GM19240 (cell line): ENCODE data around the gene C5orf63.
"Not testable (repeated sequence)": the region's sequence is repeated elsewhere in the genome, so short reads cannot be mapped to it uniquely, and the experiment has no call there.

Source experiments
- DNase-seq: peaks from one replicate; pipeline ENCODE4 v3.0.0; 2011; ENCODE audit warnings: low spot score; ENCODE audit not compliant: insufficient read length

C5orf63 gene

GRCh38 chr5:127072861-127073846 is at the start of gene C5orf63:
Gene C5orf63 (minus strand): TSS chr5:127073502. CDS start chr5:127058995, 14,507 bp downstream.
- peak; percentile 63 for DNase-seq

GRCh38 chr5:127112347-127112864 is 39.1 kb upstream of the C5orf63 start:
- no peak for DNase-seq

- no peak for DNase-seq
Measured at GRCh38 chr5:127111112-127111511, 37.8 kb upstream of the C5orf63 start.

- not testable (repeated sequence) for DNase-seq
Measured at GRCh38 chr5:127108624-127109260, 35.4 kb upstream of the C5orf63 start.

- DNase-seq, result no peak
Measured at GRCh38 chr5:127101935-127102334, 28.6 kb upstream of the C5orf63 start.

GRCh38 chr5:127101533-127101932 is 28.2 kb upstream of the C5orf63 start:
- DNase-seq, result no peak

GRCh38 chr5:127098241-127098640 is 24.9 kb upstream of the C5orf63 start:
- DNase-seq, result no peak

- no peak for DNase-seq
Measured at GRCh38 chr5:127097278-127097677, 24.0 kb upstream of the C5orf63 start.

- DNase-seq, result no peak
Measured at GRCh38 chr5:127096328-127096993, 23.2 kb upstream of the C5orf63 start.

GRCh38 chr5:127094161-127094814 is 21.0 kb upstream of the C5orf63 start:
- DNase-seq, result no peak

GRCh38 chr5:127092690-127093089 is 19.4 kb upstream of the C5orf63 start:
- no peak for DNase-seq

GRCh38 chr5:127089191-127089590 is 15.9 kb upstream of the C5orf63 start:
- DNase-seq, result no peak

GRCh38 chr5:127088251-127088650 is 14.9 kb upstream of the C5orf63 start:
- DNase-seq, result no peak

- DNase-seq, result no peak
Measured at GRCh38 chr5:127086589-127086988, 13.3 kb upstream of the C5orf63 start.

- DNase-seq, result no peak
Measured at GRCh38 chr5:127085796-127086195, 12.5 kb upstream of the C5orf63 start.

GRCh38 chr5:127085371-127085770 is 12.1 kb upstream of the C5orf63 start:
- DNase-seq, result no peak

- DNase-seq, result no peak
Measured at GRCh38 chr5:127084656-127085055, 11.4 kb upstream of the C5orf63 start.

GRCh38 chr5:127083711-127084110 is 10.4 kb upstream of the C5orf63 start:
- no peak for DNase-seq

GRCh38 chr5:127079994-127080491 is 6.7 kb upstream of the C5orf63 start:
- DNase-seq, result no peak

- no peak for DNase-seq
Measured at GRCh38 chr5:127077366-127077765, 4.1 kb upstream of the C5orf63 start.
